ENCODE data around the gene PACC1.

- TF ChIP-seq CTCF (IDR thresholded peaks at IDR 0.05): no peak
- no peak for TF ChIP-seq EP300 (IDR thresholded peaks at IDR 0.05)
Measured at GRCh38 chr1:212386029-212386428, 28.7 kb downstream of the PACC1 start.
